Activated CD8-positive, alpha-beta memory T cell treated with anti-CD3 and anti-CD28 coated beads, Interleukin-2, amount 50 U/mL, for 48 hours (primary cell): Measurements from ENCODE around the gene CFAP126.
"Not testable (repeated sequence)": the region's sequence is repeated elsewhere in the genome, so short reads cannot be mapped to it uniquely, and the experiment has no call there.

ENCODE experiments used
- DNase-seq: peaks from one replicate; pipeline ENCODE4 v3.0.0-alpha.2; 2020

The CFAP126 gene

GRCh38 chr1:161379071-161379470 lies 11.4 kb upstream of the CFAP126 start:
- DNase-seq, result no peak

DNA sequence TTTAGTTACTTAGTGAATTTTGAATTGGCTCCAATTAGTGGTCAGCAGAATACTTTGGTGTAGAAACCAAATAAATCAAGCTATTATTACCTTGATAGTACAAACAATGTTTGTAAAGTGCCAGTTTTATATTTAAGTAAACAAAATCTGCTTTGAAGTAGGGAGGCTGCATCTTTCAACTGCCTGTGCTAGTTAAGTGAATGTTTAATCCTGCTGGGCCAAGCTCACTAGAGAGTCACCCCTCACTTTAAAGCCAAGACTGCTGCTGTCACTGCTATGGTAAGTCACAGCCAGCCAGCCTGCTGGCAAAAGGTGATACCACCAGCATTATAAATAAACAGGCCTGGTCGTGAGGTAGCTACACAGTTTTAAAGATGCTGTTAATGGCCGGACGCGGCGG lies 10.3 kb upstream of the CFAP126 start:
- no peak for DNase-seq

GRCh38 chr1:161374373-161374772 lies 6.7 kb upstream of the CFAP126 start:
- DNase-seq, result no peak

- no peak for DNase-seq
These were observed 5.8 kb upstream of the CFAP126 start for GRCh38 chr1:161373442-161373841.

DNA sequence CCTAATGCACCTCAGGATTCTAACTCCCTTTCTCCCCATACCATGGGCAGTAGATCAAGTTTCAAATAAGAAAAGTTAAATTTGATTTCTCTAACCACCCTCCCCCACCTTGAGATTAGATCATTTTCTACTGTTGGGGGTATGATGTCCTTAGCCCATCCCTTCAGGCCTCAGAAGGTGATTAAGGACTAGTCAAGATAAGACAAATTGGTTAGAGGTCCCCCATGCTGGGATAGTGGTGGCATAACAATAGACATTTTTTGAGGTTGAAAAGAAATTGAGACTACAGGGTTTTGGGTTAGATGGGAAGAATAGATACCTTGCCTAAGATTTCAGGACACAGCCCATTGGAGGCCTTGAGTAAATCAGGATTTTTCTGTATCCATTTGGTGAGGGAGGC lies 2.5 kb downstream of the CFAP126 start:
- DNase-seq, result no peak

DNA sequence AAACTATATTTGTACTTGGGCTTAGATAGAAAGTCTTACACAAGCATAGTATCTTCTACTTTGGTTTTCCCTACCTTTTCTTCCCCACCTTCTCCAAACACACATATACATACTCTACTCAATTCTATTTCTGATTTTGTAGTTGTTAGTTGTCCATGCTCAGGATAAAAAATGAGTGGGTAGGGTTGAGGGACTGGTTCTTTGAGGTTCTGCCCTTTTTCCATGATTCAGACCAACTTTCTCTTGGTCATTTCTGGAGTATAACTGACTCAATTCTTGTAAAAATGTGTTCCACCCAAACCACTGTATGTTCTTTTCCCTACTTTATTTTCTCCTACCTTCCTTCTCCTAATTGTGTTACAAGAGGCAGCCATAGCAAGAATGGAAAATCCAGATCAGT lies 3.3 kb downstream of the CFAP126 start:
- DNase-seq, result no peak

- DNase-seq, result no peak
These were observed 8.4 kb downstream of the CFAP126 start for GRCh38 chr1:161359291-161359690.

GRCh38 chr1:161357073-161357472 lies 10.6 kb downstream of the CFAP126 start:
- no peak for DNase-seq

DNA sequence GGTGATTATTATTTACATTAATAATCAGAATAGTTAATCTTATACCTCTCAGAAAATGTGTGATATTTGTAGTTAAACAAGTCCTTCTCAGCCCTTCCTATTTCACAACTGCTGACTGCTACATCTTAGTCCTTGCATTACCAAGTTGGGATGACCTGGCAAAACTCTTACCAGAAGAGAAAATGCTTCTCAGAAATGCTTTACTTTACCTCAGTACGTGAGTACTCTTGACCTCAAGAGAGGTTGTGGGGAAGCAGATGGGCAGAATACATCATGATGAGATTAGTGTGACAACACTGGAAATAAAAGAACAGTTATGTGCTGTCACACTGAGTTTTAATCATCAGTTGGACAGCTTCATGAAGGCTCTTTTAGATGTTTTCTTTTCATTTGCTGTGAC lies 16.2 kb downstream of the CFAP126 start:
- no peak for DNase-seq

DNA sequence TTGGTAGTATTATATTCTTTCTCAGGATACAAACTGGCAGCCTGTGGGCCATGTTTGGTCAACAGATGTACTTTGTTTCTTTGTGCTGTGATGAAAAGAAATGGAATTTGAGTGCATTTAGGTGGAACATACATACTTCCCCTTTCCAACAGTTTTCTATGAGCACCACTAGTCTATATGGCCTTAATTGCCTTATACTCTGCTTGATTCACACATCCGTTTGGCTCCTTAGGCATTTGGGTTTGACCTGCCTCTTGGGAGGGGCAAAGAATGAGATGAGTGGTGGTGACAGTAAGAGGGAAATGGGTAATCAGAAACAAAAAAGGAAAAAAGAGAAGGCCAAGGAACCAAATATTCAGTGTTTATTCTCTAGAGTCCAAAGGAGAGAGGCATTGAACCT lies 17.0 kb downstream of the CFAP126 start:
- DNase-seq, result no peak

DNA sequence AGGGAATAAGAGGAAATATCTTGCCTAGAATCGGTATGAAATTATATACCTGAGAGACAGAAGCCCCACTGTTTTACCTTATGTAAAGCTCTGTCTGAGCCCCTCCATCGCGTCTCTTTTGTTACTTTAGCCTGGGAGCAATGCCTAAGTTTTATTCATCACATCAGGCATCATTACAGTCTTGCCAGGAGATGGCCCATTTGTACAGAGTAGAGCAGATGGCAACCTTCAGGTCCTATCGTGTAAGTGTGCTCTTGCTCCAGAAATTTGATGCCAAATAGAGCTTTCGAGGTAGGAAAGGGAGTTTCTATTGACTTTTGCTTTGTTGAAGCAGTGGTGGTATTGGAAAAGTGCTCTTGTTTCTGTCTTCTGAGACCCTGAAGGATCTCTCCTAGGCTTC lies 24.9 kb downstream of the CFAP126 start:
- DNase-seq, result no peak

- DNase-seq, result no peak
These were observed 25.5 kb downstream of the CFAP126 start for GRCh38 chr1:161342177-161342576.

- DNase-seq, result no peak
These were observed 31.9 kb downstream of the CFAP126 start for GRCh38 chr1:161335796-161336195.

DNA sequence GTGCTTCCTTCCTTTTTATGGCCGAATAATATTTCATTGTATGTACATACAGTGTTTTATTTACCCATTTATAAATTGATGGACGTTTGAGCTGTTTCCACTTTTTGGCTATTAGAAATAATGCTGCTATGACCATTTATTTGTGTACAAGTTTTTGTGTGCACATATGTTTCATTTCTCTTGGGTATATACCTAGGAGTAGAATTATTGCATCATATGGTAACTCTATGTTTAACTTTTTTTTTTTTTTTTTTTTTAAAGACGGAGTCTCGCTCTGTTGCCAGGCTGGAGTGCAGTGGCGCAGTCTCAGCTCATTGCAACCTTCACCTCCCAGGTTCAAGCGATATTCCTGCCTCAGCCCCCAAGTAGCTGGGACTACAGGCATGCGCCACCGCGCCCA lies 34.5 kb downstream of the CFAP126 start:
- no peak for DNase-seq

DNA sequence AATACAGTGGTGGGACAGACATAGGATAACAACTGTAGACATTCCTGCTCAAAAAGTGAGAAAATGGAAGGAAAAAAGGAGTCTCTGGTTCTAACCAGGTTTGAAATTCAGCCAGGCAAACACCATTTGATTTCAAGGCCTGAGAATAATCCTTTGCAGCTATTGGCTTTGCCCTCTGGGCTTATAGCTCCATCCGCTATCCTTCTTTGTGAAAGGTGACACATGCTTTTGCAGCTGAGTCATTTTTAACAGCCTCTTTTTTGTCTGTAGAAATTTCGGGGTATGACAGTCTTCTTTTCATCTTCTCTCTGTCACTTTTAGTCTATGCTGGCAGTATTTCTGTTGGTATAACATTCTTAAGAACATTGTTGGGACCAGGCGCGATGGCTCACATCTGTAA lies 37.3 kb downstream of the CFAP126 start:
- no peak for DNase-seq

- no peak for DNase-seq
These were observed 43.7 kb downstream of the CFAP126 start for GRCh38 chr1:161324020-161324419.

DNA sequence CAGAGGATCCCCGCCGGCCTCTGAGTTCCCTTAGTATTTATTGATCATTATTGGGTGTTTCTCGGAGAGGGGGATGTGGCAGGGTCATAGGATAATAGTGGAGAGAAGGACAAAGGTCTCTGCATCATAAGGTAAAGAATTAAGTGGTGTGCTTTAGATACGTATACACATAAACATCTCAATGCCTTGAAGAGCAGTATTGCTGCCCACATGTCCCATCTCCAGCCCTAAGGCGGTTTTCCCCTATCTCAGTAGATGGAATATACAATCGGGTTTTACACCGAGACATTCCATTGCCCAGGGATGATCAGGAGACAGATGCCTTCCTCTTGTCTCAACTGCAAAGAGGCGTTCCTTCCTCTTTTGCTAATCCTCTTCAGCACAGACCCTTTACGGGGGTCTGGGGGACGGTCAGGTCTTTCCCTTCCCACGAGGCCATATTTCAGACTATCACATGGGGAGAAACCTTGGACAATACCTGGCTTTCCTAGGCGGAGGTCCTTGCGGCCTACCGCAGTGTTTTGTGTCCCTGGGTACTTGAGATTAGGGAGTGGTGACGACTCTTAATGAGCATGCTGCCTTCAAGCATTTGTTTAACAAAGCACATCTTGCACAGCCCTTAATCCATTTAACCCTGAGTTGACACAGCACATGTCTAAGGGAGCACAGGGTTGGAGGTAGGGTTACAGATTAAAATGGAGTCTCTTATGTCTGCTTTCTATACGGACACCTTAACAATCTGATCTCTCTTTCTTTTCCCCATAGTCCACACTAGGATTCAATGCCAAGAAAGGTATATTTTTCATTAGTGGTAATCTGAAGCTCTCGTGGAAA lies 51.6 kb downstream of the CFAP126 start:
- DNase-seq, result not testable (repeated sequence)
